OCI-LY1 (cell line): Measurements from ENCODE around the gene MCUB.

ENCODE experiments used
- H2AFZ ChIP-seq: fragments of 200-600 bp; sonication (generic), shearing (Covaris generic); 2 replicates; pipeline ENCODE4 v1.6.0; 2014; ENCODE audit warnings: antibody characterized with exemption, mild to moderate bottlenecking, low read length
- H3F3A ChIP-seq: fragments of 200-600 bp; sonication (generic), shearing (Covaris generic); 2 replicates; pipeline ENCODE4 v1.6.0; 2014; ENCODE audit warnings: mild to moderate bottlenecking, antibody characterized with exemption, low read length, moderate library complexity; ENCODE audit not compliant: insufficient read depth
- H3K27ac ChIP-seq: fragments of 200-600 bp; sonication (generic); 2 replicates; pipeline ENCODE4 v1.5.1; 2014; ENCODE audit warnings: low read length, mixed run types, mild to moderate bottlenecking, low read depth; ENCODE audit not compliant: poor library complexity, severe bottlenecking
- H3K27me3 ChIP-seq: fragments of 200-600 bp; sonication (generic); 2 replicates; pipeline ENCODE4 v1.6.0; 2014; ENCODE audit warnings: antibody characterized with exemption, mild to moderate bottlenecking, low read length, moderate library complexity; ENCODE audit not compliant: insufficient read depth
- H3K36me3 ChIP-seq: fragments of 200-600 bp; sonication (generic); 2 replicates; pipeline ENCODE4 v1.6.1; 2014; ENCODE audit warnings: mild to moderate bottlenecking, antibody characterized with exemption, low read length, moderate library complexity, mixed read lengths; ENCODE audit not compliant: insufficient read depth
- H3K4me1 ChIP-seq: fragments of 200-600 bp; sonication (generic); 2 replicates; pipeline ENCODE4 v1.5.1; 2014; ENCODE audit warnings: mild to moderate bottlenecking, low read length, moderate library complexity; ENCODE audit not compliant: insufficient read depth, severe bottlenecking
- H3K4me2 ChIP-seq: fragments of 200-600 bp; sonication (generic), shearing (Covaris generic); 2 replicates; pipeline ENCODE4 v1.6.1; 2014; ENCODE audit warnings: low read length
- H3K4me3 ChIP-seq: fragments of 200-600 bp; sonication (generic); 2 replicates; pipeline ENCODE4 v1.5.1; 2014; ENCODE audit warnings: low read length, low read depth, mild to moderate bottlenecking, mixed read lengths; ENCODE audit not compliant: poor library complexity, severe bottlenecking
- H3K79me2 ChIP-seq: fragments of 200-600 bp; shearing (Covaris generic); 2 replicates; pipeline ENCODE4 v1.6.1; 2016; ENCODE audit warnings: mixed run types, low read length, mixed read lengths; ENCODE audit not compliant: insufficient read depth
- H3K9ac ChIP-seq: fragments of 200-600 bp; sonication (generic), shearing (Covaris generic); 2 replicates; pipeline ENCODE4 v1.6.1; 2014; ENCODE audit warnings: mild to moderate bottlenecking, low read length, mixed read lengths
- H3K9me2 ChIP-seq: fragments of 200-600 bp; sonication (generic), shearing (Covaris generic); 2 replicates; pipeline ENCODE4 v1.6.1; 2014; ENCODE audit warnings: low read depth, mild to moderate bottlenecking, low read length, mixed read lengths
- H3K9me3 ChIP-seq: fragments of 200-600 bp; shearing (Covaris generic); 2 replicates; pipeline ENCODE4 v1.6.1; 2014; ENCODE audit warnings: low read length, mixed read lengths
- H4K20me1 ChIP-seq: fragments of 200-600 bp; sonication (generic), shearing (Covaris generic); 2 replicates; pipeline ENCODE4 v1.6.0; 2016; ENCODE audit warnings: mild to moderate bottlenecking, low read length; ENCODE audit not compliant: insufficient read depth
- EZH2 ChIP-seq: fragments of 200-600 bp; sonication (generic), shearing (Covaris generic); IDR thresholded peaks from 2 replicates; pipeline ENCODE4 v1.8.0; 2017; ENCODE audit warnings: borderline replicate concordance, mixed run types, mild to moderate bottlenecking, antibody characterized with exemption, low read length, moderate library complexity, mixed read lengths
- TF ChIP-seq, protein P1 (sequence below): fragments of 200-600 bp; sonication (generic), shearing (Covaris generic); IDR thresholded peaks from 2 replicates; pipeline ENCODE4 v1.5.1; 2017; ENCODE audit warnings: mild to moderate bottlenecking, antibody characterized with exemption, low read length, moderate library complexity, mixed read lengths

The MCUB gene

DNA sequence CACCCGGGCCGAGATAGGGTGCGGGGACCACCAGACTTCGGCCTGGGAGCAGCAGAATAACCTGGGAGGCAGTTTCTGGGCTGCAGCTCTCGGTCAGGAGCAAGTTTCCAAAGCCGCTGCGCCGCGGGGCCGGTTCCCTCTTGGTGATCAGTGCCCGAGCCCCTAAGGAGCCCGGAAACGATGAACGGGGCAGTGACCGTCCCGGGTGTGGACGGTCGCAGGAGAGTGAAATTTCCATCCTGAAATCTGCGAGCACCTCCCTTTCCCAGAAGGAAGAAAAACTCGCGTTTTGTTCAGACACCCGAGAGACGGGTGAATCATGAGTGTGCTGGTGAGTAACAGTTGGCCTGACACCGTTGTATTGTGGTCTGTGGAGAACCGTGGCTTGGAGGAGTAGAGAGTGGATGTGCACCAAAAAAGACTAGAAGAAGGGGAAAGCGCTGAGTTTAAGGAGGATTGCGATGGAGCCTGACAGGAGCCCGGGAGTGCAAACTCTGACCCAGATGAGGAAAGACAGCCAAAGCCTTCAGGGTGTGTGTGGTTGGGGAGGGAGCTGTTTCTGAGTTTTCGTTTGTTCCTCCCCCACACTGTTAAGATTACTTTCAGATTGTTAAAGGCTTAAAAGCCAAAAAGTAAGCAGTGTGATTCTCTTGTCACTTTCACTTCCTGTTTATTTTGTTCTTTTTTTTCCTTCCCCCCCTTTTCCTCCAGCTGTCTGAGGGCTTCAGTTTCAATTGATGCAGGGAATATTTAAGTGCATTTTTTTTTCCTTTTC is 828 bp downstream of the MCUB start:
- no peak overlapping the region for H2AFZ ChIP-seq
- peaks cover 9% of the 10 kb centered on the region for H3K36me3 ChIP-seq
- TF ChIP-seq EZH2 = no peak
- TF ChIP-seq, protein P1, sequence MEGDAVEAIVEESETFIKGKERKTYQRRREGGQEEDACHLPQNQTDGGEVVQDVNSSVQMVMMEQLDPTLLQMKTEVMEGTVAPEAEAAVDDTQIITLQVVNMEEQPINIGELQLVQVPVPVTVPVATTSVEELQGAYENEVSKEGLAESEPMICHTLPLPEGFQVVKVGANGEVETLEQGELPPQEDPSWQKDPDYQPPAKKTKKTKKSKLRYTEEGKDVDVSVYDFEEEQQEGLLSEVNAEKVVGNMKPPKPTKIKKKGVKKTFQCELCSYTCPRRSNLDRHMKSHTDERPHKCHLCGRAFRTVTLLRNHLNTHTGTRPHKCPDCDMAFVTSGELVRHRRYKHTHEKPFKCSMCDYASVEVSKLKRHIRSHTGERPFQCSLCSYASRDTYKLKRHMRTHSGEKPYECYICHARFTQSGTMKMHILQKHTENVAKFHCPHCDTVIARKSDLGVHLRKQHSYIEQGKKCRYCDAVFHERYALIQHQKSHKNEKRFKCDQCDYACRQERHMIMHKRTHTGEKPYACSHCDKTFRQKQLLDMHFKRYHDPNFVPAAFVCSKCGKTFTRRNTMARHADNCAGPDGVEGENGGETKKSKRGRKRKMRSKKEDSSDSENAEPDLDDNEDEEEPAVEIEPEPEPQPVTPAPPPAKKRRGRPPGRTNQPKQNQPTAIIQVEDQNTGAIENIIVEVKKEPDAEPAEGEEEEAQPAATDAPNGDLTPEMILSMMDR = no peak
- peaks cover 56% of the 10 kb centered on the region for H3K4me1 ChIP-seq
- H3K4me2 ChIP-seq = peak overlapping the region; percentile 69
- peak overlapping the region; percentile 79 for H3K4me3 ChIP-seq
- H3K9me2 ChIP-seq = no peaks in the 10 kb centered on the region
- no peaks in the 10 kb centered on the region for H4K20me1 ChIP-seq
- H3K27me3 ChIP-seq = no peaks in the 10 kb centered on the region
- peak overlapping the region; percentile 91 for H3K27ac ChIP-seq
- H3K9ac ChIP-seq = peak overlapping the region; percentile 82
- no peaks in the 10 kb centered on the region for H3F3A ChIP-seq
- H3K9me3 ChIP-seq = no peaks in the 10 kb centered on the region
- peaks cover 46% of the 10 kb centered on the region for H3K79me2 ChIP-seq

DNA sequence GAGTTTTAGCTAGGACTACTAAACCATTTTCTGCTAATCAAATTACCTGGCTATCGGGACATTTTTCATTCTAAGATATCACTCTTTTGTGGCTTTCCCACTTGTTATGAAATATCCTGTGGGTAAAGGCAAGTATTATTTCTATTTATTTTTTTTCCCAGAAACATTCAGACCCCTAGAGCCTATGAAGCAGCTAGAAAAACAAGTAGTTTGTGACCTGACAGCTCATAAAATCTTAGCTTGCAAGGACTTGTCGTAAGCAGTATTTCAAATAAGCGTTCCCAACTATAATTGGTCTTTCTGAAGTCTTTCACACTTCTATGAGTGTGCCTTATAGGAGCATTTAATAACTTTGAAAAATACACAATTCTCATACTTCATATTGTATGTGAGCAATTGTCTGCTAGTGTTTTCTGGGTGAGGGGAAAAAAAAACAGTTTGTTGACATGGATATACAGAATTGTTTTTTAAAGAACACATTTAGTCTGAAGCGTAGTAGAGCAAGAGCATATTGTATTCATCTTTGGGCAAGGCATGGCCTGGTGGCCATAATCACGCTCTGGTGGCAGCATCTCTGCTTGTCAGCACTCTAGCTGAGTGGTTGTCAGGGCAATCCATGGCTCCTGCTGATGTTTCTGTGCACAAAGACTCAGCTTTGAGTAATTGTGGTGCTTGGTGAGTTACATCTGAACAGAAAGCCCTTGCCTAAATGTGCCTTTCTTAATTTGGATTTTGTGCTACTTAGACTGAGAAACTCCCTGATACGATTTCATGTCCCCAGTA is 2.6 kb downstream of the MCUB start:
- H3K4me2 ChIP-seq = peak overlapping the region; percentile 69
- H3K27ac ChIP-seq = peak overlapping the region; percentile 91
- peak overlapping the region; percentile 79 for H3K4me3 ChIP-seq
- H3K27me3 ChIP-seq = no peaks in the 10 kb centered on the region
- no peaks in the 10 kb centered on the region for H4K20me1 ChIP-seq
- H3K36me3 ChIP-seq = peaks cover 10% of the 10 kb centered on the region
- no peaks in the 10 kb centered on the region for H3K9me2 ChIP-seq
- peaks cover 73% of the 10 kb centered on the region for H3K4me1 ChIP-seq
- H3K79me2 ChIP-seq = peaks cover 56% of the 10 kb centered on the region
- H3K9me3 ChIP-seq = no peaks in the 10 kb centered on the region
- no peak overlapping the region for H2AFZ ChIP-seq
- TF ChIP-seq, protein P1 = no peak
- no peak for TF ChIP-seq EZH2
- no peaks in the 10 kb centered on the region for H3F3A ChIP-seq
- H3K9ac ChIP-seq = peak overlapping the region; percentile 82

DNA sequence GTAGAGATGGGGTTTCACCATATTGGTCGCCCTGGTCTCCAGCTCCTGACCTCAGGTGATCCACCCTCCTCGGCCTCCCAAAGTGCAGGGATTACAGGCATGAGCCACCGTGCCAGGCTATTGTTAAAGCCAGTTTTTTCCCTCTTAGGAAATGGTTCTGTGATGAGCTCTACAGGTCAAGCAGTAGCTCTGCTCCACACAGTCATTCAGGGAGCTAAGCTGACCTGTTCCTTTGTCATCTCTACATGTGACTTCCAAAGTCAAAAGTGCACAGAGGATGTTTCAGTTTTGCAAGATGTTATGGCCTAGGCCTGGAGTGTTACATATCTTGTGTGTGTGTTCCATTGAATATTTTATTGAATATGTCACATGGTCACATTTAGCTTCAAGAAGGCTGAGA is 11.4 kb downstream of the MCUB start:
- H3K9me3 ChIP-seq = no peaks in the 10 kb centered on the region
- no peak overlapping the region for H3K9ac ChIP-seq
- no peak overlapping the region for H3K4me3 ChIP-seq
- peaks cover 22% of the 10 kb centered on the region for H3K4me1 ChIP-seq
- no peak overlapping the region for H3K27ac ChIP-seq
- no peaks in the 10 kb centered on the region for H3K9me2 ChIP-seq
- no peak for TF ChIP-seq EZH2
- TF ChIP-seq, protein P1 = no peak
- no peak overlapping the region for H2AFZ ChIP-seq
- peaks cover 85% of the 10 kb centered on the region for H3K79me2 ChIP-seq
- H3K36me3 ChIP-seq = peaks cover 29% of the 10 kb centered on the region
- H3K27me3 ChIP-seq = no peaks in the 10 kb centered on the region
- no peaks in the 10 kb centered on the region for H4K20me1 ChIP-seq
- no peak overlapping the region for H3K4me2 ChIP-seq
- H3F3A ChIP-seq = no peaks in the 10 kb centered on the region
